ENCODE measurements around the gene APOBEC3F.
A peak's percentile ranks its signal among the peaks of the same experiment; 100 is the strongest.
"Not testable (repeated sequence)": the region's sequence is repeated elsewhere in the genome, so short reads cannot be mapped to it uniquely, and the experiment has no call there.

APOBEC3F gene

GRCh38 chr22:39066442-39067276, 26.0 kb downstream of the APOBEC3F start:
- not testable (repeated sequence) for H3K9me3 Mint-ChIP-seq; H3K4me3 Mint-ChIP-seq; H3K27ac Mint-ChIP-seq; H3K36me3 Mint-ChIP-seq (ENCODE audit: low read depth); H3K4me1 Mint-ChIP-seq; H3K27me3 Mint-ChIP-seq (ENCODE audit: low read depth)

GRCh38 chr22:39068033-39068785, 27.5 kb downstream of the APOBEC3F start:
- no peaks in the 10 kb centered on the region for H3K27me3 Mint-ChIP-seq (ENCODE audit: low read depth)

GRCh38 chr22:39070186-39070585, 29.5 kb downstream of the APOBEC3F start:
- no peaks in the 10 kb centered on the region for H3K4me1 Mint-ChIP-seq
- H3K27me3 Mint-ChIP-seq (ENCODE audit: low read depth) = no peaks in the 10 kb centered on the region
- no peak overlapping the region for H3K27ac Mint-ChIP-seq
- H3K36me3 Mint-ChIP-seq (ENCODE audit: low read depth) = no peaks in the 10 kb centered on the region
- no peaks in the 10 kb centered on the region for H3K9me3 Mint-ChIP-seq
- H3K4me3 Mint-ChIP-seq = no peak overlapping the region
- no peak for TF ChIP-seq CTCF (IDR thresholded peaks at IDR 0.05; ENCODE audit: unreplicated experiment in 3 of 3)

More at GRCh38 chr22:39068033-39068785, 27.5 kb downstream of the APOBEC3F start:
- Mint-ChIP-seq H3K4me3 (no peak overlapping the region), H3K36me3 (ENCODE audit: low read depth) (no peaks in the 10 kb centered on the region), H3K4me1 (no peaks in the 10 kb centered on the region), H3K27ac (no peak overlapping the region), H3K9me3 (no peaks in the 10 kb centered on the region)
- no peak for TF ChIP-seq CTCF (IDR thresholded peaks at IDR 0.05; ENCODE audit: unreplicated experiment in 3 of 3)

DNA sequence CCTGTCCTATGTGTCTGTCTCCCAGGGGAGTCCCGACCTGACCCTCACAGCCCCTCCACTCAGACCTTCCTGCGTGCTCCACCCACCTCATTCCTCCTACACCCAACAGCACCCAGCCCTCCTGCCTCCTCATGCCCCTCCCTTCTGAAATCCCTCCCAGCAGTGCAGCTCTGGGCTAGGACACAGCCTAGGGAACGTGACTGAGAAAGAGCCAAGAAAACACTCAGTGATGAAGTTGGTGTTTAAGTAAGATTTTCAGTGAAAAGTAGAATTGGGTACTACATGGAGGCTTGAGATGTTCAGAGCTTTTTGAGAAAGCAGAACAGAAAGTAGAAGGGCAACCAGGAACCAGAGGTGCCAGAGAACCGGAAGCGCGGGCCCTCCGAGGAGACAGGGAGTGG, 31.9 kb downstream of the APOBEC3F start:
- H3K36me3 Mint-ChIP-seq (ENCODE audit: low read depth); H3K9me3 Mint-ChIP-seq; H3K4me3 Mint-ChIP-seq; H3K27ac Mint-ChIP-seq; H3K4me1 Mint-ChIP-seq; H3K27me3 Mint-ChIP-seq (ENCODE audit: low read depth): not testable (repeated sequence)

DNA sequence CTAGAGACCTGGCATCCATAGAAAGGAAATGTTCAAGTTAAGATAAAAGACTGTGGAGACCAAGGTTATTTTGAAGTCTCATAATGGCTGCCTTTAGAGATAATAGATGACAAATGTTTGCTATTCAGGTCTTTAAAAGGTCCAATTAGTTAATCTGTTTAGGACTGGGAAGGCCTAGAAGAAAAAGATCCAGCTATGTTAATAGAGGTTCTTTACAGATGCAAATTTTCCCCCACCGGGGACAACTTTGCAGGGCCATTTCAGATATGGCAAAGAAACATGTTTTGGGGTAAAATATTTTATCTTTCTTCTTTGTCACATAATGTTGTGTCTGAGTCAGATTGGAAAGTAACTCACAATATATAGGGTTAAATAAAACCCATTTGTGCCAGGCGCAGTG, 33.3 kb downstream of the APOBEC3F start:
- Mint-ChIP-seq H3K27me3 (ENCODE audit: low read depth) (no peaks in the 10 kb centered on the region), H3K4me1 (peaks cover 8% of the 10 kb centered on the region), H3K9me3 (no peaks in the 10 kb centered on the region), H3K36me3 (ENCODE audit: low read depth) (no peaks in the 10 kb centered on the region), H3K4me3 (no peak overlapping the region), H3K27ac (no peak overlapping the region)
- no peak for TF ChIP-seq CTCF (IDR thresholded peaks at IDR 0.05; ENCODE audit: unreplicated experiment in 3 of 3)

DNA sequence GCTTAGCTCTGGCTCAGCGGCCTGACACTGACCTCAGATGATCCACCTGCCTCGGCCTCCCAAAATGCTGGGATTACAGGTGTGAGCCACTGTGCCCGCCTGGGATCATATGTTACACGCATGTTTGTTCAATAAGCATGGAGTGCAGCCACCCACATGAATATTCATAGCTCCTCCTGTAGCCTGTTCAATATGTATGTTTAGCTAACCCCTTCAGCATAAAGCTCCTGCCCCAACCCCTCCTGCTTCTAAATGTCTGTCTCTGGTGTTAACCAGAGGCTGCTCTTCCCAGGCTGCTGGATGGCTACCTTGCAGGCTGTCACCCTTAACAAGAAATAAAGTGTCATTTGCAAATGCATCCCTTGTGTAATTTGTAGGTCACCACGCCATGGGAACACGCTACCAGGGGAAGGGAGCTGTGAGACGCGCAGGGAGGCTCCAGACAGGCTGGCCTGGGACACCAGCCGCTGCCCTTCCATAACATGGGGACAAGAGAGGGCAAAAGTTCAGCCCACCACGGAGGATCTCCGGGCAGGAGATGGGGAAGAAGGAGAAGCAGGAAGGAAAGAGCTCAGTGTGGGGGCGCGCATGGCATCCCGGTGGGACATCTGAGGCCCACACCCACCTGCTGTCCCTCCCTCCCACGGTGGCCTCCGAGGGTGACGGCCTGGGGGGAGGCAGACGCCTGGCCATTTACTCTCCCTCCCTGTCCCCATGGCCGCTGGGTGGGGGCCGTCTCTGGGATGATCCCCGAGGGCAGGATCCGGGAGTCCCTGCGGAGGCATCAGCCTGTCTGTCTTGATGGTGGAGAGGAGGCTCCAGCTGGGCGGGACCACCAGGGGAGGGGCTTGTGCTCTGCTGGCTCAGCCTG, 35.7 kb downstream of the APOBEC3F start:
- not testable (repeated sequence) for H3K27me3 Mint-ChIP-seq (ENCODE audit: low read depth); H3K36me3 Mint-ChIP-seq (ENCODE audit: low read depth); H3K9me3 Mint-ChIP-seq
- Mint-ChIP-seq H3K4me3 (peak overlapping the region; percentile 65 to 78 (median 73)), H3K27ac (peak overlapping the region in 1 of 3 experiments; percentile 57), H3K4me1 (peaks cover 15% of the 10 kb centered on the region)

Measured in nephron (organoid).